ENCODE results near the gene SERP2.

Gene SERP2

GRCh38 chr13:44359983-44360375, 13.6 kb upstream of the SERP2 start:
- no peak for DNase-seq (ENCODE audit: low read depth)

GRCh38 chr13:44362394-44363040, 11.1 kb upstream of the SERP2 start:
- DNase-seq (ENCODE audit: low read depth), result no peak

GRCh38 chr13:44363631-44364344, 9.8 kb upstream of the SERP2 start:
- no peak for DNase-seq (ENCODE audit: low read depth)

GRCh38 chr13:44364345-44365000, 9.2 kb upstream of the SERP2 start:
- DNase-seq (ENCODE audit: low read depth), result no peak

- peak; percentile 46 for DNase-seq (ENCODE audit: low read depth)
Measured at GRCh38 chr13:44365008-44365407, 8.6 kb upstream of the SERP2 start.

GRCh38 chr13:44365899-44366298, 7.7 kb upstream of the SERP2 start:
- DNase-seq (ENCODE audit: low read depth), result no peak

- DNase-seq (ENCODE audit: low read depth), result no peak
Measured at GRCh38 chr13:44368062-44368591, 5.5 kb upstream of the SERP2 start.

GRCh38 chr13:44368599-44369368, 4.8 kb upstream of the SERP2 start:
- DNase-seq (ENCODE audit: low read depth), result no peak

GRCh38 chr13:44371421-44371820, 2.2 kb upstream of the SERP2 start:
- DNase-seq (ENCODE audit: low read depth), result no peak

GRCh38 chr13:44373247-44373600, 400 bp upstream of the SERP2 start:
- no peak for DNase-seq (ENCODE audit: low read depth)

- DNase-seq (ENCODE audit: low read depth), result no peak
Measured at GRCh38 chr13:44374348-44374712, 706 bp downstream of the SERP2 start.

GRCh38 chr13:44378277-44378676, 4.7 kb downstream of the SERP2 start:
- DNase-seq (ENCODE audit: low read depth), result no peak

- DNase-seq (ENCODE audit: low read depth), result no peak
Measured at GRCh38 chr13:44379885-44380284, 6.3 kb downstream of the SERP2 start.

- no peak for DNase-seq (ENCODE audit: low read depth)
Measured at GRCh38 chr13:44380404-44381165, 7.0 kb downstream of the SERP2 start.

- DNase-seq (ENCODE audit: low read depth), result no peak
Measured at GRCh38 chr13:44382635-44383145, 9.1 kb downstream of the SERP2 start.

- DNase-seq (ENCODE audit: low read depth), result no peak
Measured at GRCh38 chr13:44383945-44384344, 10.3 kb downstream of the SERP2 start.

- DNase-seq (ENCODE audit: low read depth), result no peak
Measured at GRCh38 chr13:44384778-44385177, 11.2 kb downstream of the SERP2 start.

GRCh38 chr13:44385401-44385800, 11.8 kb downstream of the SERP2 start:
- DNase-seq (ENCODE audit: low read depth), result no peak

GRCh38 chr13:44385847-44386246, 12.2 kb downstream of the SERP2 start:
- no peak for DNase-seq (ENCODE audit: low read depth)

GRCh38 chr13:44386913-44387556, 13.4 kb downstream of the SERP2 start:
- no peak for DNase-seq (ENCODE audit: low read depth)
